ENCODE measurements around the gene GSS. TPM values are rescaled to one million over a fixed set of nuclear protein-coding genes. Genes with fewer than 3 reads are reported as not detected.
"Not testable (repeated sequence)": the region's sequence is repeated elsewhere in the genome, so short reads cannot be mapped to it uniquely, and the experiment has no call there.

Gene GSS
- total and polyA plus RNA-seq, 4 donors: 12.9 to 31.5 (median 23.6) TPM

DNA sequence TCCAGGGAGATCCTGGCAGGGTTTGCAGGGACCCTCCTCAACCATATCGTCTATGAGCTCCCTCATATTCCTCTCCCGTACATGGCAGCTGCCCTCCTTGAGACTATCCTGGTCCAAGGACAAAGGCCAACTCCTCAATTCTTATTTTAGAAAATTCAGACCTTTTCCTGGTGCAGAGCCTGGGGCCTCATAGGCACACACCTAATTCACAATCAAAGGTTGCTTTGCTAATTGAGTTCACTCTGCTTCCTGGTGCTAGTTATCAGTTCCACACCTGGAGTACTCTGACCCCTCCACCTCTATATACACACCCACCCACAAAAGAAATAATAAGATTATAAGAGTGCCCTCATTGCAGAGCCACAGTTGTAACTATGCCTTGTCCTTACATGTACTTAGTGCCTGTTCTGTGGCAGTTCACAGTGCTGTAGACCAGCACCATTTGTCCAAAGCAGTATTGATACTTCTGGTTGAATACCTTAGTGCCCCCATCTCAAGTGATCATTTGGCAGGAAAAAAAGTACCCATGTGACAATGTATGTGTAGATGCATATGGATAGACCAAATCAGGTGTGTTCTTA lies 38.7 kb downstream of the GSS start:
- no peak for ATAC-seq (ENCODE audit: low FRiP score)
- intact Hi-C loops (cut with DNase I): no loop called here

DNA sequence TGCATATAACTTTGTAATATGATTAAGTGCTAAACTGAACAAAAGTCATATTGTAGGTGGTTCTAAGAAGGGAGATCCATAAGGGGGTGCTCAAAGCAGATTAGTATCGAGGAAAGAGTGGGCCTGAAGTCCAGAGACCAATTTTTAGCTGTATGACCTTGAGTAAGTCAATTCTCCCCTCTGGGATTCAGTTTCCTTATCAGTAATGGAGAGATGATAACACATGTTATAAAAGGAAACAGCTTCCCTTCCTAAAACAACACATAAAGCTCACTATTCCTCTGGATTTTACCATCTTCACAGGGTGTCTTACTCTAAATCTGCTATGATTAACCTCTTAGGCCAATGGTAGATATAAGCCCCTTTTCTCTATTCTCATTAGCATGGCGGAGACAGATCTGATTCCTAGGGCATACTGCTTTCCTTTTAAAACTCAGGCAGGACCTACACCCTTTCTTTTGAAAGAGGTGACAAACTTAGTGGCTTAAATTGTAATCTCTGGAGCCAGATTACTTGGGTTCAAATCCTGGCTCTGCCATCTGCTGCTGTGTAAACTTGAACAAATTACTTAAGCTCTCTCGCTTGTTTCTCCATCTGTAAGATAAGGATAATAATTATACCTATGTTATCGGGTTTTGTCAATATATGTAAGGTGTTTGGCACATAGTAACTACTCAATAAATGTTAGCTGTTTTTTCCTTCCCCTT lies 39.7 kb downstream of the GSS start:
- intact Hi-C loops (cut with DNase I): no loop called here
- Histone ChIP-seq H3K27ac (ENCODE audit: low read depth in 1 of 2, low read length in 2 of 2) (no peak overlapping the region), H3K4me1 (ENCODE audit: control insufficient read depth in 1 of 2, insufficient read depth in 2 of 2, low read length in 2 of 2) (peaks cover 0 to 2% of the 10 kb centered on the region in 2 donors), H3K27me3 (ENCODE audit: control insufficient read depth in 1 of 2, insufficient read depth in 2 of 2, low read length in 1 of 2) (no peaks in the 10 kb centered on the region), H3K36me3 (ENCODE audit: control insufficient read depth in 1 of 2, insufficient read depth in 2 of 2, low read length in 1 of 2) (peaks cover 3 to 5% of the 10 kb centered on the region in 2 donors), H3K9me3 (ENCODE audit: control insufficient read depth, low read length) (no peaks in the 10 kb centered on the region), H3K4me3 (ENCODE audit: low read length in 2 of 2) (no peak overlapping the region)
- DNase-seq (no peak), ATAC-seq (ENCODE audit: low FRiP score) (no peak)
- WGBS, 2 donors: 85 to 86% methylated on average over 4 of the region's 4 CpGs

More for the DNA sequence above, 38.7 kb downstream of the GSS start:
- Histone ChIP-seq H3K36me3 (ENCODE audit: control insufficient read depth in 1 of 2, insufficient read depth in 2 of 2, low read length in 1 of 2) (peaks cover 6 to 7% of the 10 kb centered on the region in 2 donors), H3K4me3 (ENCODE audit: low read length in 2 of 2) (no peak overlapping the region), H3K27me3 (ENCODE audit: control insufficient read depth in 1 of 2, insufficient read depth in 2 of 2, low read length in 1 of 2) (no peaks in the 10 kb centered on the region), H3K4me1 (ENCODE audit: control insufficient read depth in 1 of 2, insufficient read depth in 2 of 2, low read length in 2 of 2) (peaks cover 0 to 3% of the 10 kb centered on the region in 2 donors), H3K27ac (ENCODE audit: low read depth in 1 of 2, low read length in 2 of 2) (no peak overlapping the region), H3K9me3 (ENCODE audit: control insufficient read depth, low read length) (no peaks in the 10 kb centered on the region)
- 28 to 32% methylated on average over 2 of the region's 2 CpGs for WGBS, 2 donors
- no peak for DNase-seq

GRCh38 chr20:34915131-34915530 lies 40.5 kb downstream of the GSS start:
- DNase-seq (no peak), ATAC-seq (ENCODE audit: low FRiP score) (no peak)
- Histone ChIP-seq H3K36me3 (ENCODE audit: control insufficient read depth in 1 of 2, insufficient read depth in 2 of 2, low read length in 1 of 2) (peaks cover 0 to 3% of the 10 kb centered on the region in 2 donors), H3K4me1 (ENCODE audit: control insufficient read depth in 1 of 2, insufficient read depth in 2 of 2, low read length in 2 of 2) (peaks cover 0 to 2% of the 10 kb centered on the region in 2 donors), H3K27me3 (ENCODE audit: control insufficient read depth in 1 of 2, insufficient read depth in 2 of 2, low read length in 1 of 2) (no peaks in the 10 kb centered on the region), H3K27ac (ENCODE audit: low read depth in 1 of 2, low read length in 2 of 2) (no peak overlapping the region), H3K4me3 (ENCODE audit: low read length in 2 of 2) (no peak overlapping the region), H3K9me3 (ENCODE audit: control insufficient read depth, low read length) (no peaks in the 10 kb centered on the region)
- intact Hi-C loops (cut with DNase I): no loop called here
- WGBS, 2 donors: 91 to 96% methylated on average over 4 of the region's 4 CpGs

GRCh38 chr20:34907616-34908469 lies 47.8 kb downstream of the GSS start:
- H3K4me3 ChIP-seq (ENCODE audit: low read length in 2 of 2): no peak overlapping the region
- H3K4me1 ChIP-seq (ENCODE audit: control insufficient read depth in 1 of 2, insufficient read depth in 2 of 2, low read length in 2 of 2): peaks cover 7% of the 10 kb centered on the region in 2 donors
- H3K36me3 ChIP-seq (ENCODE audit: control insufficient read depth in 1 of 2, insufficient read depth in 2 of 2, low read length in 1 of 2): no peaks in the 10 kb centered on the region
- peak overlapping the region; percentile 59 to 96 for H3K27ac ChIP-seq (ENCODE audit: low read depth in 1 of 2, low read length in 2 of 2)
- intact Hi-C loops (cut with DNase I): loop anchor here in 1 of 2 donors (5.0 kb wide), 1 partner anchor 49 kb away; the partner anchor contains the start of genes GSS and MYH7B
- no peaks in the 10 kb centered on the region for H3K9me3 ChIP-seq (ENCODE audit: control insufficient read depth, low read length)
- 12 to 15% methylated on average over 7 of the region's 7 CpGs for WGBS, 2 donors
- no peaks in the 10 kb centered on the region for H3K27me3 ChIP-seq (ENCODE audit: control insufficient read depth in 1 of 2, insufficient read depth in 2 of 2, low read length in 1 of 2)
- DNase-seq (peak; percentile 82 to 83), ATAC-seq (ENCODE audit: low FRiP score) (peak; percentile 85)

DNA sequence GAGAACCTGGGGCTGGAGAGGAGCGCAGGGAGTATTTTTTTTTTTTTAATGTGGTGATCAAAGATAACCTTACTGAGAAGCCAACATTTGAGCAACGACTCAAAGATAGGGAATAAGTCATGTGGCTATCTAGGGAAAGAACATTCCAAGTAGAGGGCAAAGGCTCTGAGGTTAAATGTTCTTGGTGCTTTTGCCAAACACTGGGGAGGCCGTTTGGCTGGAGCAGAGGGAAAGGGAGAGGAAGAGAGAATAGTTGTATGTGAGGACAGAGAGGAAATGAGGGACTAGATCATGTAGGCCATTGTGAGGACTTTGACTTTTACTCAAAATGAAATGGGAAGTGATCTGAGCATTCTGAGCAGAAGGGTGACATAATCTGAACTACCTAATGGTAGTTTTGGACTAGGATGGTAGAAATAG lies 51.4 kb downstream of the GSS start:
- H3K9me3 ChIP-seq (ENCODE audit: control insufficient read depth, low read length): no peaks in the 10 kb centered on the region
- no peak overlapping the region for H3K4me3 ChIP-seq (ENCODE audit: low read length in 2 of 2)
- H3K27ac ChIP-seq (ENCODE audit: low read depth in 1 of 2, low read length in 2 of 2): no peak overlapping the region
- peaks cover 7 to 8% of the 10 kb centered on the region in 2 donors for H3K4me1 ChIP-seq (ENCODE audit: control insufficient read depth in 1 of 2, insufficient read depth in 2 of 2, low read length in 2 of 2)
- no peaks in the 10 kb centered on the region for H3K36me3 ChIP-seq (ENCODE audit: control insufficient read depth in 1 of 2, insufficient read depth in 2 of 2, low read length in 1 of 2)
- intact Hi-C loops (cut with DNase I): no loop called here
- 32% methylated on average over 3 of the region's 3 CpGs for WGBS, 2 donors
- no peaks in the 10 kb centered on the region for H3K27me3 ChIP-seq (ENCODE audit: control insufficient read depth in 1 of 2, insufficient read depth in 2 of 2, low read length in 1 of 2)
- no peak for DNase-seq
- ATAC-seq (ENCODE audit: low FRiP score): no peak

DNA sequence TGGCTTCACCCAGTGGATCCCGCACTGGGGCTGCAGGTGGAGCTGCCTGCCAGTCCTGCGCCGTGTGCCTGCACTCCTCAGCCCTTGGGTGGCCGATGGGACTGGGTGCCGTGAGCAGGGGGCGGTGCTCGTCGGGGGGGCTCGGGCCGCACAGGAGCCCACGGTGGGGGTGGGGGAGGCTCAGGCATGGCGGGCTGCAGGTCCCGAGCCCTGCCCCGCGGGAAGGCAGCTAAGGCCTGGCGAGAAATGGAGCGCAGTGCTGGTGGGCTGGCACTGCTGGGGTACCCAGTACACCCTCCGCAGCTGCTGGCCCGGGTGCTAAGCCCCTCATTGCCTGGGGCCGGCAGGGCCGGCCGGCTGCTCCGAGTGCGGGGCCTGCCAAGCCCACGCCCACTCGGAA lies 56.9 kb downstream of the GSS start:
- ATAC-seq (ENCODE audit: low FRiP score); H3K27ac ChIP-seq (ENCODE audit: low read depth in 1 of 2, low read length in 2 of 2); intact Hi-C loops (cut with DNase I); H3K27me3 ChIP-seq (ENCODE audit: control insufficient read depth in 1 of 2, insufficient read depth in 2 of 2, low read length in 1 of 2); H3K9me3 ChIP-seq (ENCODE audit: control insufficient read depth, low read length); H3K4me3 ChIP-seq (ENCODE audit: low read length in 2 of 2); H3K4me1 ChIP-seq (ENCODE audit: control insufficient read depth in 1 of 2, insufficient read depth in 2 of 2, low read length in 2 of 2); DNase-seq; H3K36me3 ChIP-seq (ENCODE audit: control insufficient read depth in 1 of 2, insufficient read depth in 2 of 2, low read length in 1 of 2): not testable (repeated sequence)
- 84 to 94% methylated on average over 13 to 26 of the region's 26 CpGs for WGBS, 2 donors

GRCh38 chr20:34898129-34898528 lies 57.5 kb downstream of the GSS start:
- WGBS, 2 donors: 33 to 55% methylated on average over 2 to 3 of the region's 3 CpGs
- H3K4me1 ChIP-seq (ENCODE audit: control insufficient read depth in 1 of 2, insufficient read depth in 2 of 2, low read length in 2 of 2); H3K36me3 ChIP-seq (ENCODE audit: control insufficient read depth in 1 of 2, insufficient read depth in 2 of 2, low read length in 1 of 2); H3K27me3 ChIP-seq (ENCODE audit: control insufficient read depth in 1 of 2, insufficient read depth in 2 of 2, low read length in 1 of 2); H3K27ac ChIP-seq (ENCODE audit: low read depth in 1 of 2, low read length in 2 of 2); H3K4me3 ChIP-seq (ENCODE audit: low read length in 2 of 2); intact Hi-C loops (cut with DNase I); DNase-seq; ATAC-seq (ENCODE audit: low FRiP score); H3K9me3 ChIP-seq (ENCODE audit: control insufficient read depth, low read length): not testable (repeated sequence)

DNA sequence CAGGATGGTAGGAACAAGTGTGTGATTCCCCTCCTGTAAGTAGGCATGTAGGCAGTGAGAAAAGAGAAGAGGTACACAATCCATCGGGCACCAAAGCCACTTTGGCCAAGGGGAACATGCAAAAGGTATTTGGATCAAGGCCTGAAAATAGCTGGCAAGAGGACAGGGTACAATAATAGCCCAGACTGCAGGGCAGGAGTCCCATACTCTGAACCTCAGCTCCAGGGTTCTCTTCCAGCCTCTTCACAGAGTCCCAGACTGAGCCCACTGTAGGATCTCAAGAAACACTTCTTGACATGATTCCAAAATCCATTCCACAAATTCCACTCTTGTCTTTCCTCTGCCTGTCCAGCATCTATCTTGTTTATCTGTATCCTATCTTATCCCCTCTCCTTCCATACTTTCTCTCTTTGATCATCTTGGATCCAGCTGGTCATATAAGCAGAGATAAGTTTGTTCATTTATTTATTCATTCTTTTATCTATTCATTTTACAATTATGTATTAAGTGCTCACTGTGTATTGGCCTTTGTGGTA lies 59.5 kb downstream of the GSS start:
- Histone ChIP-seq H3K4me3 (ENCODE audit: low read length in 2 of 2) (no peak overlapping the region), H3K9me3 (ENCODE audit: control insufficient read depth, low read length) (no peaks in the 10 kb centered on the region), H3K36me3 (ENCODE audit: control insufficient read depth in 1 of 2, insufficient read depth in 2 of 2, low read length in 1 of 2) (no peaks in the 10 kb centered on the region), H3K27ac (ENCODE audit: low read depth in 1 of 2, low read length in 2 of 2) (peak overlapping the region; percentile 26 to 67), H3K27me3 (ENCODE audit: control insufficient read depth in 1 of 2, insufficient read depth in 2 of 2, low read length in 1 of 2) (no peaks in the 10 kb centered on the region), H3K4me1 (ENCODE audit: control insufficient read depth in 1 of 2, insufficient read depth in 2 of 2, low read length in 2 of 2) (peaks cover 3 to 10% of the 10 kb centered on the region in 2 donors)
- DNase-seq: no peak
- 5 to 9% methylated on average over 1 of the region's 1 CpG for WGBS, 2 donors
- intact Hi-C loops (cut with DNase I): no loop called here
- ATAC-seq (ENCODE audit: low FRiP score): no peak
